HG03460 (cell line): ENCODE data around the gene MORC2.

ENCODE experiments used
- ATAC-seq: cut with Tn5 transposase; IDR thresholded peaks from one replicate; pipeline ENCODE4 v1.9.1; 2021; ENCODE audit not compliant: unreplicated experiment

MORC2 gene

GRCh38 chr22:30889996-30890480, 78.5 kb downstream of the MORC2 start:
- no peak for ATAC-seq

- no peak for ATAC-seq
Observed at GRCh38 chr22:30889268-30889995, 79.1 kb downstream of the MORC2 start.

DNA sequence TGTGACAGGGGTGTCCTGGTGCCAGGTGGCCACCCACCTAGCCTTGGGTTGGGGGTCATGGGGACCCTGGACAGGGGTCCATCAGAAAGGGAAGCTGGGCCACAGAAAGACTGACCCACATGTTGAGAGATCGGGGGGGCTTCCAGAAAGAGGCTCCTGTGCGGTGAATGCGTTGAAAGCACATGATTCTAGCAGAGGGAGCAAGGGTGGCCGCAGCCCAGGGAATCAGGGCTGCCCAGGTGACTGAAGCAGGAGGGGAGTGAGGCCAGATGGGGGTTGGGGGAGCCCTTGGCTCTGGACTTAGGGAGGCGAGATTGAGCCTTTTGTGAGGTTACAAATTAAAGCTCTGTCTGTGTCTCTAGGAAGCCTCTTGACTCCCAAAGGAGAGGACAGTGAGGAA, 80.7 kb downstream of the MORC2 start:
- no peak for ATAC-seq

GRCh38 chr22:30887453-30887852, 81.1 kb downstream of the MORC2 start:
- no peak for ATAC-seq

DNA sequence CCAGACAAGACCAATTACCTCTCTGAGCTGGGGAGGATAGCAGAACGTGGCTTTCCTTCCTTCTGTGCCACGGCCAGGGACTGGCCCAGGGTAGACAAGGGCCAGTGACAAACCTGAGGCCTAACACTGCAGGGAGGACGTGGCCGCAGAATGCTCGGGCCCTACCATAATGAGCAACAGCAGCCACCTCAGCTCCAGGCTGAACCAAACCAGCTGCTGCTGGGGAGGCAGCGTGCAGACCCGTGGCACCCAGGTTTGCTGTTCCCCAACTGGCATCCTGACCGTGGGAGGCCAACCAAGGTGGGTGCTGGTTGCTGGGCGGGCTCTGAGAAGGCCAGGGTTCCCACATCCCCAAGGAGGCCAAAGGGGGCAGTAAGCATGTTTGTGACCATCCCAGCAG, 83.0 kb downstream of the MORC2 start:
- no peak for ATAC-seq

DNA sequence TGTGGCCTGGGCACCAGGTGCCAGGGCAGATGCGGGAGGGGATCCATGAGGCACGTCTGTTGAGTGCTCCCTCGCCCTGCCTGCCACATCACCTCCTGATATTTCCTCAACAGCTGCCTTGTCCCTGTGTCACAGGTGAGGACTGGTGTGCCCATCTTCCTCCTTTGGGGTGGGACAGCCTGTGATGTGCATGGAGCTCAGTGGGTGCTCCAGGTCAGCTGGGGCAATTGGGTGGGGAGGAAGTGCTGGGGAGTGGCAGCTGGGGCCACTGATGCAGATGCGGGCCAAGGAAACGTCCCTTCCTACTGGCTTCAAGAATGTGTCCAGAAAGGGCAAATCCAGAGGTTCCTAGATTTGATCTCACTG, 83.6 kb downstream of the MORC2 start:
- ATAC-seq: no peak

GRCh38 chr22:30884211-30885000, 84.2 kb downstream of the MORC2 start:
- ATAC-seq: no peak

DNA sequence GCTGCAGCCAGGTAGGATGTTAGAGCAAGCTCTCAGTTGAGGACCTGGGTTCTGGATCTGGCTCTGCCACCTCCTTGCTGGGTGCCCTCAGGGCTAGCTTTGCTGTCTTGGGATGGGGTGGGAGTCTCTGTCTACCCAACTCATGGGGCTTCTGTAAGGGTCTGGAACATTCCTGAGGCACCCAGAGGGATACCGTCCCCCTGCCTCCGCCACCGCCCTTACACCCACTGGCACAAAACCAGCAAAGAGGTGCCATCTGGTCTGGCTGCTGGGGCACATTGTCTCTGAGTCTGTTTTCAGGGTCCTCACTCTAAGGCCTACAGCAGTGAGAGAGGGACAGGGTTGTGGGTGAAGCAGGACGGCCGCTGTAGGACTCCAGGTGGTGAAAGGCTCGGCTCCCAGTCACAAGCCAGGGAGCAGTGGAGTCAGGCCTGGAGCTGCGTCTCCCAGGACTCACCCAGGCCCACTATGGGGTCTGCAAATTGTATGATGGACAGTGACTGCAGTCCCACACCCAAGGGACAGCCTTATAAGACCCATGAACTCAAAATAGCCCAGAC, 84.9 kb downstream of the MORC2 start:
- no peak for ATAC-seq

DNA sequence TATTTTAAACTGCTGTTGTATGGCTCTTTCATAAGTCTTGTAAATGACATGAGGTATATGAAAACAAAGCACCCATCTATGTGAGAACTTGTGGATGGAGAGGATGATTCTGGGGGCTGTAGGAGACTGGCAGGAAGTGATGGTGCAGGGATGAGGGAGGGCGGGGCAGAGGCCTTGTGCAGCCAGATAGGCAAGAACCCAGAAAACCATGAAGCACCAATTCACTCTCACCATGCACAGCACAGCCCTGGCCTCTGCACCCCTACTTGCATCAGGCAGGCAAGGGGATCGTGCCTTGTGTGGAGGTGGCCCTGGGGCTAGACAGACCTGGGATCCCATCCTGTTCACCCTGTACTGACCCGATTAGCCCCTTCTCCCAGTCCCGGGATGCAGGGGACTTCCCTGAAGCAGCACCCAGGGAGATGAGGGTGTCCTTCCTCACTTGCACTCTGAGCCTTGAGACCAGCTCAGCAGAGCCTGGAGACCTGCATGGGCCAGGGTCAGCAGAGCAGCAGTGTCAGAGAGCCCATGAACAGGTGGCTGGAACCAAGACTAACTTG, 85.5 kb downstream of the MORC2 start:
- ATAC-seq: no peak

GRCh38 chr22:30882184-30882717, 86.3 kb downstream of the MORC2 start:
- ATAC-seq: no peak

- ATAC-seq: no peak
Observed at GRCh38 chr22:30881361-30882183, 87.0 kb downstream of the MORC2 start.

GRCh38 chr22:30880847-30881246, 87.7 kb downstream of the MORC2 start:
- ATAC-seq: no peak

GRCh38 chr22:30880181-30880601, 88.4 kb downstream of the MORC2 start:
- no peak for ATAC-seq

- ATAC-seq: no peak
Observed at GRCh38 chr22:30879415-30879797, 89.2 kb downstream of the MORC2 start.

- ATAC-seq: no peak
Observed at GRCh38 chr22:30878516-30879414, 89.8 kb downstream of the MORC2 start.

DNA sequence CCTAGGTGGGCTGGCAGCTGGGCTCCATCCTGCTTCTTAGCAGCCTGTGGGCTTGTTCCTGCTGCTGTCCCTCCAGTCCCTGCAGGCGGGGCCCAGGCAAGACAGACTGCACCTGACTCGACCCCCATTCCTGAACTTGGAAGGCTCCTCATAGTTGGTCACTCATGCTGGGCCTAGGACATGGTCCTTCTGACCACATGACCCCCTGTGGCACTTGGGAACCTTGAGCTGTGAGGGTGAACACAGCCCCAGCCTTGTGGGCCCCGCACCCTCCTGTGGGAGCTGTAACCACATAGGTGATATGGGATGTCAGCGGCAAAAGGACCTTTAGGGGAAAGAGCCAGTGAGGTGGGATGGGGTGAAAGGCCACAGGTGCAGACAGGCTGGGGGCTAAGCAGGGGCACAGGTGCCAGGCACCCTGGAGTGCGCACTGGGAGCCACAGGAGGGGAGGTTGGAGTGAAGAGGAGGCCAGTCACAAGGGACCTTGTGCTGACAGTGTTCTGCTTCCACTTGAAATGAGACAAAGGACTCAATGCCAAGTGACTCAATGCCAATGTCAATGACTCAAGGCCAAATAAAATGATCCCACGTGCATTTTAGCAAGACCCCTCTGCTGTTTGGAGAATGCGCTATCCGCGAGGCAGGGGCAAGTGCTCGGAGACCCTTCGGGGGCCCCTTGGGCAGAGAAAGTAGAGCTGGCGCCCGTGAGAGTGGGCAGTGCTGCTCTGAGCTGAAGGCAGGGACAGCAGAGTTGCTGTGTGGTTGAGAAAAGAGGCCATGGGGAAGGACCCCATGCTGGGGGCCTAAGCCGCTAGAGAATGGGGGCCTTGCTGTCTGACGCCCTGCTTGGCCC, 90.7 kb downstream of the MORC2 start:
- ATAC-seq: no peak

DNA sequence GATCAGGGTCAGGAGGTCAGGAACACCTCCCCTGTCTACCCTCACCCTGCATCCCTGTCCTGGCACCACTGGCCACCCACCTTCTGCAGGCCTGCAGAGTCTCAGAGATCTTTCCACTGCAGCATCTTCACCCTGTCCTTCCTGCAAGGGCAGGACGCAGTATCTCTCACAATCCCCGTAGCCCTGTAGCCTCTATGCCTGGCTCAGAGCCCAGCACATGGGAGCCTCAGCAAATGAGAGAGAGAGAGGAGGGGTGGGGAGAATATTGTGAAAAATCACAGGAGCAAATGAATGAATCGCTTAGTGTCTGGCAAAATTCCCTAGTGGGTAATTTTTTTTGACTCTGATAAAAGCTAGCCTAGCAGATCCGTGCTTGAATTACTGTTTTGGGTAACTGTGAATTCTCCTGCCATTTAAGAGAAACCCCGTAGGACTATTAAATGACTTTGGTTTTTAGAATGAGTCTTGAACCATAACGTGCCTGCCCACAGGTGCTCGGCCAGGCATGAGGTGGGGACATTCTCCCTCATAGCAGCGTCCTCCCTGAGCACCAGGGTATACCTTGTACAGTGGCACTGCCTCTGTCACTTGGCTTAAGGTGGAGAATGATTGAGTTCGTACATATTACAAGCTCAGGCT, 91.5 kb downstream of the MORC2 start:
- ATAC-seq: no peak

DNA sequence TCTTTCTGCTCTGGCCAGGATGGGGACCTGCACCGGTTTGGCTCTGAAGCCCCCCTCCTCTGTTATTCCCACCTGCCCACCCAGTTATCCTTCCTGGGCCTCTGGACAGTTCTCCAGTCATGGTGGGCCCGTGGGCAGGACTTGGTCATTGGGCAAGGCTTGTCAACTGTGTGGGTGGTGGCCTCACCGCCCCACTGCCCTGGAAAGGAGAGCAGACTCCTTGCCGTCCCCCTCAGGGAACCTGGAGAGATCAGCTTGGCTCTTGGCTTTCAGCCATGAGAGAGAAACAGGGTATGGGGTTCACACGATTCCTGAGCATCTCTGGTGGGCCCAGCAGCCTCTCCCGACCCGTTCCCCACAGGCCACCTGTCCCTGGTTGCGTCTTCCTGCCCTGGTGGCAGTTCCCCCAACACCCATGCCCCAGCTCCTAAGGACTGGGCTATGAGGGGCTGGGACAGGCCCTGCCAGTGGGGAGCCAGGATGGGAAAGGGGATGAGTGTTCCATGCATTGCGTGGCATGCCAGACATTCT, 92.3 kb downstream of the MORC2 start:
- ATAC-seq: no peak
